HAP-1 (cell line): ENCODE results near the gene CRYBA2.

Experiments
- DNase-seq, 2 experiments: peaks; one replicate each; pipeline ENCODE4 v3.0.0-alpha.2; 2016 to 2020; ENCODE audit warnings: low spot score in 2 of 2
- H3K27me3 ChIP-seq: fragments of 250-450 bp; sonication (Bioruptor Pico); 2 replicates; pipeline ENCODE4 v1.5.1; 2020; ENCODE audit warnings: low read depth, mild to moderate bottlenecking, moderate library complexity
- H3K36me3 ChIP-seq: fragments of 250-450 bp; sonication (Bioruptor Pico); replicated peaks from 2 replicates; pipeline ENCODE4 v1.5.1; 2020; ENCODE audit warnings: mild to moderate bottlenecking
- H3K4me1 ChIP-seq: fragments of 250-450 bp; sonication (Bioruptor Pico); 2 replicates; pipeline ENCODE4 v1.5.1; 2020; ENCODE audit warnings: mild to moderate bottlenecking
- H3K4me3 ChIP-seq: fragments of 250-450 bp; sonication (Bioruptor Pico); 2 replicates; pipeline ENCODE4 v1.5.1; 2020; ENCODE audit warnings: mild to moderate bottlenecking, moderate library complexity
- H3K9me3 ChIP-seq: fragments of 250-450 bp; sonication (Bioruptor Pico); 2 replicates; pipeline ENCODE4 v1.5.1; 2020; ENCODE audit warnings: mild to moderate bottlenecking, moderate library complexity
- in situ Hi-C: fragments of 300-500 bp; cut with MboI; formaldehyde crosslinking; loops from 3 replicates; pipeline ENCODE4 v1.14.3; 2020; ENCODE audit warnings: low sequenced_read_pairs, inconsistent platforms, mixed read lengths

CRYBA2 gene, protein sequence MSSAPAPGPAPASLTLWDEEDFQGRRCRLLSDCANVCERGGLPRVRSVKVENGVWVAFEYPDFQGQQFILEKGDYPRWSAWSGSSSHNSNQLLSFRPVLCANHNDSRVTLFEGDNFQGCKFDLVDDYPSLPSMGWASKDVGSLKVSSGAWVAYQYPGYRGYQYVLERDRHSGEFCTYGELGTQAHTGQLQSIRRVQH

GRCh38 chr2:218993345-218994315 is at the start of gene CRYBA2:
Gene CRYBA2, minus strand, starts transcription at chr2:218993422. Its CDS starts 246 bp downstream, at chr2:218993176.
- in situ Hi-C loops, result no loop called here
- peaks cover 55% of the 10 kb centered on the region for H3K27me3 ChIP-seq
- no peaks in the 10 kb centered on the region for H3K9me3 ChIP-seq
- peak; percentile 28 to 55 for DNase-seq
- H3K4me3 ChIP-seq, result no peak within 1 kb of the TSS
- no peaks in the 10 kb centered on the region for H3K36me3 ChIP-seq
- no peaks in the 10 kb centered on the region for H3K4me1 ChIP-seq

GRCh38 chr2:219042750-219043149 is 49.5 kb upstream of the CRYBA2 start:
- H3K9me3 ChIP-seq, result no peaks in the 10 kb centered on the region
- in situ Hi-C loops, result no loop called here
- peaks cover 41% of the 10 kb centered on the region for H3K27me3 ChIP-seq
- H3K4me1 ChIP-seq, result no peaks in the 10 kb centered on the region
- DNase-seq, result no peak
- no peak overlapping the region for H3K4me3 ChIP-seq
- no peaks in the 10 kb centered on the region for H3K36me3 ChIP-seq

GRCh38 chr2:219042157-219042556 is 48.9 kb upstream of the CRYBA2 start:
- no peak for DNase-seq
- no peaks in the 10 kb centered on the region for H3K36me3 ChIP-seq
- H3K4me3 ChIP-seq, result no peak overlapping the region
- H3K9me3 ChIP-seq, result no peaks in the 10 kb centered on the region
- H3K4me1 ChIP-seq, result no peaks in the 10 kb centered on the region
- in situ Hi-C loops, result no loop called here
- H3K27me3 ChIP-seq, result peaks cover 46% of the 10 kb centered on the region

- DNase-seq, result no peak
- in situ Hi-C loops, result no loop called here
- Histone ChIP-seq H3K4me1 (no peaks in the 10 kb centered on the region), H3K36me3 (no peaks in the 10 kb centered on the region), H3K4me3 (no peak within 1 kb of the TSS), H3K27me3 (peaks cover 49% of the 10 kb centered on the region), H3K9me3 (no peaks in the 10 kb centered on the region)
Observed at GRCh38 chr2:219041252-219041651, 48.0 kb upstream of the CRYBA2 start, which contains the start of gene CFAP65. Gene CFAP65, minus strand, starts transcription at chr2:219041516. Its CDS starts 2,468 bp downstream, at chr2:219039048.

GRCh38 chr2:219038600-219038999 is 45.4 kb upstream of the CRYBA2 start:
- no peaks in the 10 kb centered on the region for H3K9me3 ChIP-seq
- no peak for DNase-seq
- in situ Hi-C loops, result no loop called here
- no peaks in the 10 kb centered on the region for H3K36me3 ChIP-seq
- H3K4me3 ChIP-seq, result no peak overlapping the region
- H3K27me3 ChIP-seq, result peaks cover 52% of the 10 kb centered on the region
- H3K4me1 ChIP-seq, result no peaks in the 10 kb centered on the region

DNA sequence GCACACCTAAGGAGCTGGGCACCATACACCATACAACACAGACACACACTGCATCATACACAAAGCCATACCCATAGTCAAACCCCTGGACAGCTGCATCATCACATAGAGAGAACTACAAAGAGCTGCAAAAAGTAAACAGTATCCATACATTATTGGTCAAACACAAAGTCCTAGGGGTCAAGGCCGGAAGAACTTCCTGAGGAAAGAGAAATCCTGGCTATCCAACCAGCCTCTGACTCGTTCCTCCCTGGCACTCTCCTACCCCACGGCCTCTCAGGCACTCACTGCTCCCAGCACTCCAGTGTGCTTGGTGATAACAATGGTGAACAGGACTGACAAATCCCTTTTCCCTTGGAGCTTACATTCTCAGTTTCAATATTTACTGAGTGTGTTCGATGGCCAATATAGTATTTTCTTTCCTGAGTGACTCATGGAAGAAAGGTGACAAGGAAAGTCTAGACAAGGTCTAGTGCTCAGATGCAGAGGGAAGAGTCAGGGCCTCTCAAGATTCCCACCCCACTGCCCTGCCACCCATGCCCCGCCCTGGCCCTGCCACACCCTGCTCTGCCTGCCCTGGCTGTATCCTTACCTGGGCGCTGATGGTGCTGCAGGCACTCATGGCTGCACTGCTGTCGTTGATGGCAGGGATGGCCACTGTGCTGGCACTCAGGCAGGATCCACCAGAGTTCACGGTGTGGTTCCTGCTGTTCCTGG is 44.7 kb upstream of the CRYBA2 start:
- no peak overlapping the region for H3K4me3 ChIP-seq
- H3K9me3 ChIP-seq, result no peaks in the 10 kb centered on the region
- no peaks in the 10 kb centered on the region for H3K36me3 ChIP-seq
- DNase-seq, result no peak
- no peaks in the 10 kb centered on the region for H3K4me1 ChIP-seq
- peaks cover 53% of the 10 kb centered on the region for H3K27me3 ChIP-seq
- in situ Hi-C loops, result no loop called here

DNA sequence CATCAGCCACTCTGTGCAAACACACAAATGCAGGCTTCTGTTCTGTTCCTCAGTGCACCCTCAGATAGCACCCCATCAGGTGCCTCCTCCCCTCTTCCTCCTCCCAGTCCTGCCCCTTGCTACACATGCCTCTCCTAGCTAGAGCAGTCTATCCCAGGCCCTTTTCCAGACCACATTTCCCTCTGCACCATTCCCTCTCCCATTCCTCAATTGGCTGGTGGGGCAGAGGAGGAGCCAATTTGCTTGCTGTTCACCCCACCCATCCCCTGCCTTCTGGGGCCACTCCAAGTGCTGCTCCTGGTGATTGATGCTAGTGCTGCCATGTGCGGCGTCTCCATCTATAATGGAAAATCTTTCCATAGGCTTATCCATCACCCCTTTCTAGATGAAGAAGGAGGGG is 42.7 kb upstream of the CRYBA2 start:
- Histone ChIP-seq H3K4me1 (no peaks in the 10 kb centered on the region), H3K9me3 (no peaks in the 10 kb centered on the region), H3K4me3 (no peak overlapping the region), H3K27me3 (peaks cover 41% of the 10 kb centered on the region), H3K36me3 (no peaks in the 10 kb centered on the region)
- no peak for DNase-seq
- in situ Hi-C loops, result no loop called here

GRCh38 chr2:219034823-219035222 is 41.6 kb upstream of the CRYBA2 start:
- no peaks in the 10 kb centered on the region for H3K9me3 ChIP-seq
- peaks cover 30% of the 10 kb centered on the region for H3K27me3 ChIP-seq
- H3K4me3 ChIP-seq, result no peak overlapping the region
- no peak for DNase-seq
- in situ Hi-C loops, result no loop called here
- no peaks in the 10 kb centered on the region for H3K4me1 ChIP-seq
- H3K36me3 ChIP-seq, result no peaks in the 10 kb centered on the region

- Histone ChIP-seq H3K9me3 (no peaks in the 10 kb centered on the region), H3K4me3 (no peak overlapping the region), H3K4me1 (no peaks in the 10 kb centered on the region), H3K27me3 (peaks cover 17% of the 10 kb centered on the region; the same call in 1 of the 2 replicates), H3K36me3 (no peaks in the 10 kb centered on the region)
- DNase-seq, result no peak
- in situ Hi-C loops, result no loop called here
Observed at GRCh38 chr2:219032051-219032745, 39.0 kb upstream of the CRYBA2 start.

DNA sequence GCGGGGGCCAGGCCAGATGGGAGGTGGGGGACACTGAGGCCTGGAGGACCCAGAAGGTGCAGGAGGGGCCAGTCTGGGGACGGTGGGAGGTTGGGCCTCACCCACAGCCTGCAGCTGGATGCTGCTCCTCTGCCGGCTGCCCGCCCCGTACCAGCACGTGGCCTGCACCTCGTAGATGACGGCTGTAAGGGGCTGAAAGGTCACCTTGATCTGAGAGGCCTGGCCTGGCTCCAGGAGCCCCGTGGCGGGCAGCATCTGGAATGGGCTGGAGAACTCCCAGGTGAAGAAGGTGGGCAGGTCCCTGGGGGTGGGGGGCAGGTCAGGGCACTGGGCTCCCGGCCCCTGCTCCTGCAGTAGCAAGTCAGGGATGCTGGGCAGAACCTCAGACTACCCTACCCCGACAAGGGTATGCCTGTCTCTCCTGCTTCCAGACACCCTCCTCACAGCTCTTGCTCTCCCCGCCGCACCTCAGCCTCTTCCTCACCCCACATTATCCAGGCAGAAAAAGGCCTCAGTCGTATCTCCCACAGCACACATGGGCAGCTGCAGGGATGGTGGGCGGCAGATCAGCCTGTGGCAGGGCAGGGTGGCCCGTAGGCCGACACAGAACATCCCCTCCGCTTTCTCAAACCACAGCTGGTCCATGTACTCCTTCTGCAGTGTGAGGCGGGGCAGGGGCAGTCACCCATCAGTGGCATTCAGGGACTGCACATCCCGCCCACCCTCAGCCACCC is 38.0 kb upstream of the CRYBA2 start:
- in situ Hi-C loops, result no loop called here
- peaks cover 14% of the 10 kb centered on the region; the same call in 1 of the 2 replicates for H3K27me3 ChIP-seq

DNA sequence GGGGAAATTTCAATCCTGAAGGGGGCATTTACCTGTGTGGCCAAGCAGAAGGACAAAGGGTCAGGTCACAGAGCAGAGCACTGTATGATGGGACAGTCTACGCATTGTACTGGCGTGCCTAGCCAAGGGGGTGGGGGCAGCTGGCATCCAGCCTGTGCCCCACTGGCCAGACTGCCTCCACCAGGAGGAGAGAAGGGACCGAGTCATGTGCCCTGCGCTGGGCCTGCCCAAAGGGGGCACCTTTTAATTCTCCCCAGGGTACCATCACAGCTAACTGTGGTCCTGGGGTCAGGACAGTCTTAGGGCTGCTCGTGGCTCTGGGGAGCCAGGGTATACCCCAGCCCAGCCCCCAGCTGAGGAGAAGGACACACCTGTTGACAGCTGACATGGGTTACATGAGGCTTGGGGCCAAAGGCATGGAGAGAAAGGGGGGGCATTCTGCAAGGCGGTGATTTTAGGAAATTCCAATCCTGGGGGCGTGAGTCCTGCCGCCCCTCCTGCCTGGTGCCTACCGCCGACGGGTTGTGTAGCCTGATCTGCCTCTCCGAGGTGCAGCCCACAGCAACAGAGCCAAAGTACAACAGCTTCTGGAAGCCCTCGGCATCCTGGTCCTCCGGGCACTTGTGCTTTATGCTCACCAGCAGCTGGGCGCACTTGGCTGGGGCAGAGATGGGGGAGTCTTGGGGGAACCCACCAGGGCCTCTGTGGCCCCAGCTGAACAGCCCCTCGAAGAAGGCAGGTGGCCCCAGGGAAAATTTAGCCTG is 37.1 kb upstream of the CRYBA2 start:
- H3K4me1 ChIP-seq, result no peaks in the 10 kb centered on the region
- in situ Hi-C loops, result no loop called here
- H3K36me3 ChIP-seq, result no peaks in the 10 kb centered on the region
- no peaks in the 10 kb centered on the region for H3K9me3 ChIP-seq
- DNase-seq, result no peak
- H3K4me3 ChIP-seq, result no peak overlapping the region
- H3K27me3 ChIP-seq, result peaks cover 14% of the 10 kb centered on the region; the same call in 1 of the 2 replicates

More for the DNA sequence above, 38.0 kb upstream of the CRYBA2 start:
- no peaks in the 10 kb centered on the region for H3K36me3 ChIP-seq
- no peaks in the 10 kb centered on the region for H3K9me3 ChIP-seq
- no peak overlapping the region for H3K4me3 ChIP-seq
- H3K4me1 ChIP-seq, result no peaks in the 10 kb centered on the region
- DNase-seq, result no peak

DNA sequence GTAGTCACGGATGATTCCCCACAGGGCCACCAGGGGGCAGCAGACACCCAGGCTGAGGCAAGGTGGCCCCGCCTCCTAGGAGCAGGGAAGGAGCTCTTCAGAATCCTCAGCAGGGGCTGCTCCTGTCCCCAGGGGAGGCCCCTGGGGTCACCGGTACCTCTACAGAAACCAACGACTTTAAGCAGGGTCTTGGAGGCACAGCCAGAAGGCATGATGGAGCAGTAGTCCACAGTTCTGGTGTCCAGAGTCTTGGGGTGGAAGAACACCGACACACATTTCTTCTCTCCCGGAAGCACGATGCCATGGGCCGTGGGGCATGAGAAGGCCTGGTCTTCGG is 36.6 kb upstream of the CRYBA2 start:
- Histone ChIP-seq H3K4me1 (no peaks in the 10 kb centered on the region), H3K27me3 (peaks cover 11% of the 10 kb centered on the region; the same call in 1 of the 2 replicates)
- in situ Hi-C loops, result loop anchor here (5.0 kb wide), 1 partner anchor 123 kb away; no protein-coding TSS in a partner anchor

More for the DNA sequence above, 36.6 kb upstream of the CRYBA2 start:
- H3K4me3 ChIP-seq, result no peak overlapping the region
- DNase-seq, result peak; percentile 66 to 86
- H3K36me3 ChIP-seq, result no peaks in the 10 kb centered on the region
- H3K9me3 ChIP-seq, result no peaks in the 10 kb centered on the region
